Stimulated activated CD4-positive, alpha-beta T cell treated with anti-CD3 and anti-CD28 coated beads, TNF-alpha, amount 100 ng/mL, for 48 hours (primary cell): ENCODE measurements around the gene DMD.

Experiments
- DNase-seq, 3 donors: peaks; one replicate each; pipeline ENCODE4 v3.0.0-alpha.2; 2020; ENCODE audit warnings: low read depth in 3 of 3

Gene DMD

GRCh38 chrX:31355206-31355955, 1856.0 kb downstream of the DMD start:
- no peak for DNase-seq

GRCh38 chrX:31353095-31353494, 1858.3 kb downstream of the DMD start:
- DNase-seq, result no peak

DNA sequence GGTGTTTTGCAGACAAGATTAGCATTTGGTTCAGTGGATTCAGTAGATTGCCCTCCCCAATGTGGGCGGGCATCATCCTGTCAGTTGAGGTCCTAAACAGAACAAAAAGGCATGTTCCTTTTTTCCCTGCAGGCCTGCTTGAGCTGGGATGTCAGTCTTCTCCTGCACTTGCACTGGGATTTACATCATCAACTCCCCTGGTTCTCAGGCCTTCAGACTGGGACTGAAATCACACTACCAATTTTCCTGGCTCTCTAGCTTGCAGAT, 1860.6 kb downstream of the DMD start:
- DNase-seq, result no peak

DNA sequence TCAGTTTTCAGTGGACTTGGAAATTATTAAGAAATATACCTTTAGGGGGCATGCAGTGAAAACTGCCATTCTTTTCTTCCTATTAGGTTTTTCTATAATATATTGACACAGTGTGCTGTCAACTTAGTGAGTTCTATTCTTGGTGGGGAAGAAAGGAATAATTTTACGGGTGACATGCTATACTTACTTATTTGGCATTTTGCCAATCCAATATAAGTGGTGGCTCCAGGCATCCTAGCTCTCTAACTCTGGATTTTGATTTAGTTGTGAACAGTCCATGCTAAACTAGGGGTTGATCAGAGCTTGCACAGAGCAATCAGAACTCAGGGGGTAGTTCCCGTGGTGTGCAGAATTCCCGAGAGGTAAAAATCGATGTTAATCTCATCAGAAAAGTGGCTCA, 1861.8 kb downstream of the DMD start:
- no peak for DNase-seq

GRCh38 chrX:31340587-31340986, 1870.8 kb downstream of the DMD start:
- no peak for DNase-seq

DNA sequence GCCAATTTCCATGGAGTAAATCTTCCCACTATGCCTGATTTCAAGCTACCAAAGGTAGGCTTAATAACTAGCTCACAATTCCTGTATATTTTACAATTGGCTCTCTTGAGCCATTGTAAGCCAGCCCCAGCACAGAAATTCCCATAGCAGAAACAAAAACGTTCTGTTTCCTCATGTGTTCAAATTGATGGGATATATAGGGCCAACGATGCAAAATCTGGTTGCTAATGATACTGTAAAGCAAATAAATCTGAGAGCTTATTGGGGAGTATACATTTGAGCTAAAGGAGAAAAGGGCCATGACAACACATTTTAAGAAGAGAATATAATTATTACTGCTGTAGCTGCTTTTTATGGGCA, 1872.4 kb downstream of the DMD start:
- DNase-seq, result no peak

DNA sequence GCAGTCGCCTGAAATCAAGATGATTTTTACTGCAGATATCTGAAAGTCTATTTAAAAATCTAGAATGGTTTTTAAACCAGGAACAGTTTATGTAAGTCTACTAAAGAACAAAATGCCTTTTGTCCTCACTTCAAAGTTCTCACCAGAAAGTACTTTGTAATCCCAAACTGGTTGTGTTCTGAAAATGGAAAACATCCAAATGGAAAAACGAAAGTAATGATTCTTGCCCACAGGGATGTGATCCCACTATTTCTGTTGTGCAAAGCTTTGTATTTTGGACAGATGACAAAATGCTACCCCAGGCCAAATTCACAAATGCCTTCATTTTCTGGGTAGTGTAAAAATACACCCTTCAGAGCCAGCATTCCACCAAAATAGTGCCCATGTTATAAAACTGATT, 1874.0 kb downstream of the DMD start:
- DNase-seq, result no peak

GRCh38 chrX:31336419-31336818, 1874.9 kb downstream of the DMD start:
- DNase-seq, result no peak

GRCh38 chrX:31334997-31335396, 1876.4 kb downstream of the DMD start:
- DNase-seq, result no peak

DNA sequence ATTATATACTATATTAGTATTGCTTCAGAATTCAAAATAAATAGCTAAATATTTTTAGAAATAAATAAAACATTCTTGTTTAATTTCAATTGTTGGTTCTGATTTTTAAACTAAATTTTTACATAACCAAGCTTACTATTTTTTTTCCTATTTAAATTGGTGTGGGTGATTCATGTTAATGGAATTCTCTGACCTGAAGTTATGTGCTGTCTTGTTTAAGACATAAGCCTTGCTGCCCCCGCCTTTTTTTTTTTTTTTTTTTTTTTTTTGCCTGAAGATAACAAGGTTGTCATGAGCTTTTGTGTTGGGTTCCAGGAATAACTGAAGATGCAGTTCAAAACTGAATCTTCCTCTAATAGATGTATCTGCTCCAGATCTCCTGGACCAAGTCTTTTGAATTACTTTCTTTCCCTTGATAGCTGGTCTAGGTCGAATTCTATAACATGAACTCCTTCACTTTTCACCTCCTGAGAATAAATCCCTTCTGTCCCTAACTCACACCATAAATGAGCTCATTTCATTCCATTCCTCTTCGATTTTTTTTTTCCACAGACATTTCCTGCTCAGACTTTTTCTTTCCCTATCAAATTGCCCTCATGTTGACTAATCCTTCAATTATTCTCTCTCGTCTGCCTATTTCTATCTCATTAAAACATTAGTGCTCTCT, 1878.1 kb downstream of the DMD start:
- DNase-seq, result no peak

GRCh38 chrX:31331928-31332327, 1879.4 kb downstream of the DMD start:
- no peak for DNase-seq

DNA sequence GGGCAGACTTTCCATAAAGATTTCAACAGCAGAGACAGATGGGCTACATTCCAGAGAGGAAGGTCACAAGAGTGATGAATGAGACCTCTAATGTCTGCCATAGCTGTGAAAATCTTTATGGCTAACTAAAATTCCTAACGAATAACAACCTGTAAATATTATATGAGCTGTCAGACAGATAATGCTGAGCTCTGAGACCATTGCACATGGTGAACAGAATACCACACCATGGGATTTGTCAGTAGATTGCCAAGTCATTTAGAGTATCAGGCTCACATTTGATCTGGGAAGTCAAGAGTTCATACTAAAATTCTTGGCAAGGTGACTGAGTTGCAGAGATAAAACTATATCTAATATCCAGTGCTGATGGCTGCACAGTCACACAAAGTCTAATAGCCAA, 1880.3 kb downstream of the DMD start:
- no peak for DNase-seq

- DNase-seq, result no peak
Observed at GRCh38 chrX:31329298-31329697, 1882.1 kb downstream of the DMD start.

- DNase-seq, result no peak
Observed at GRCh38 chrX:31323658-31324057, 1887.7 kb downstream of the DMD start.

DNA sequence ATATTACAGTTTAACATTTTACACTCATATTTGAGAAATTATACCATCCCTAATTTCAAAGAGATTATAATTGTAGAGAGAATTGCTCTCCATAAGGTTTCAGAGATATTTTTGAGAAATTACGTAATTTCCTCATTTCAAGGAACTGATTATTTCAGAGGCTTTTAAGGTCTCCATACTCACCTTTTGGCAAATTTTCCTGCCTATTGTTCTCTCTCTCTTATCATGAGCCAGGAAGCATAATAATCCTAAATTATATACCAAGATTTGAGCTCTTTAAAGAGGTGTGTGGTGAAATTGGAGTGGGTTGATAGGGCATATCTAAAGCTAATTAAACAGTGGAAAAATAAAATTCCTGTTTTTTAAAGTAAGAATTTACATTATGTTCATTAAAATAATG, 1890.6 kb downstream of the DMD start:
- DNase-seq, result no peak

DNA sequence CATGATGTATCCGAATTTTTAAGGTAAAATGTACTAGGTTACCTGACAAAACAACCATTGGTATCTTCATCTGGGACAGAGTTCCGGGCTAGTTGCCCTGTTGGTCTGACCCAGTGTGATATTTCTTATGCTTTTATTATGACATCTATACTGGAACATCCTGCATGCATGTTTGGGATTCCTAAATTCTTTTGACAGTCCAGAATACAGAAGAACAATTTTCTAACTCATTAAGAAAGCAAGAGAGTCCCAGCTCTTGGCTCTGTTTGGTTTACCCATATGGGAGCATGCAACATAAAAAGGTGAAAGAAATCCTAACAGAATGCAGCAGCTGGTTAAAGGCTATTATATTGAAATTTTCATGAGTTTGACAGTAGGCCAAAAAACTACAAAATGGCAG, 1891.8 kb downstream of the DMD start:
- DNase-seq, result no peak

- no peak for DNase-seq
Observed at GRCh38 chrX:31318866-31319265, 1892.5 kb downstream of the DMD start.

GRCh38 chrX:31316340-31316991, 1894.9 kb downstream of the DMD start:
- no peak for DNase-seq

DNA sequence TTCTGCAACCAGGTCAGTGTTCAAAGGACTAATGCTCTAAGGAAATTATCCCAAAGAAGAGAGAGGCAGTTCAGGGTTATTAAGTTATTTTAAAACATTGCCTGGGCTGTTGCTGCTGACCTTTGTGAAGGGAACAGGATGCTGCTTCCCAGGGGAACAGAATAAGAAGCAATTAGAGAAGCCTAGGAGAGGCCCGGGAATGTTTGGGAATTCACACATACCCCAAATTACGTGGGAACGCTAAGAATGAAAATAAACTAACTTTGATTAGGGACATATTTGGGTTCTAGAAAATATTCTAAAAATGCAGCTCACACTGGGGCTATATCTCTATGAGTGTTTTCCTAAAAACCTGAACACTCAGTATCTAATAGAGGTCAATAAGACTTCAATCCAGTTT, 1896.4 kb downstream of the DMD start:
- DNase-seq, result no peak

- DNase-seq, result no peak
Observed at GRCh38 chrX:31307952-31308351, 1903.4 kb downstream of the DMD start.

GRCh38 chrX:31302573-31303075, 1908.7 kb downstream of the DMD start:
- DNase-seq, result no peak

- DNase-seq, result no peak
Observed at GRCh38 chrX:31301941-31302340, 1909.4 kb downstream of the DMD start.

DNA sequence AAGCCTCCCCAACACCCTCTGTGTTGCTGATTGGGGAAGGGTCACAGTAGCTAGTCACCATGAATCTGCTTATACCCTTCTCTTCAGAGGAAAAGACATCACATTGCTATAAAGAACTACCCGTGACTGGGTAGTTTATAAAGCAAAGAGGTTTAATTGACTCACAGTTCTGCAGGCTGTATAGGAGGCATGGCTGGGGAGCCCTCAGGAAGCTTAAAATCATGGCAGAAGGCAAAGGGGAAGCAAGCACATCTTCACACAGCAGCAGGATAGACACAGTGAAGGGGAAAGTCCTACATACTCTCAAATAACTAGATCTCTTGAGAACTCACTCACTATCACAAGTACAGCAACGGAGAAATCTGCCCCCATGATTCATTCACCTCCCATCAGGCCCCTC, 1910.1 kb downstream of the DMD start:
- DNase-seq, result no peak
